ENCODE data around the gene CMSS1.

CMSS1 gene

DNA sequence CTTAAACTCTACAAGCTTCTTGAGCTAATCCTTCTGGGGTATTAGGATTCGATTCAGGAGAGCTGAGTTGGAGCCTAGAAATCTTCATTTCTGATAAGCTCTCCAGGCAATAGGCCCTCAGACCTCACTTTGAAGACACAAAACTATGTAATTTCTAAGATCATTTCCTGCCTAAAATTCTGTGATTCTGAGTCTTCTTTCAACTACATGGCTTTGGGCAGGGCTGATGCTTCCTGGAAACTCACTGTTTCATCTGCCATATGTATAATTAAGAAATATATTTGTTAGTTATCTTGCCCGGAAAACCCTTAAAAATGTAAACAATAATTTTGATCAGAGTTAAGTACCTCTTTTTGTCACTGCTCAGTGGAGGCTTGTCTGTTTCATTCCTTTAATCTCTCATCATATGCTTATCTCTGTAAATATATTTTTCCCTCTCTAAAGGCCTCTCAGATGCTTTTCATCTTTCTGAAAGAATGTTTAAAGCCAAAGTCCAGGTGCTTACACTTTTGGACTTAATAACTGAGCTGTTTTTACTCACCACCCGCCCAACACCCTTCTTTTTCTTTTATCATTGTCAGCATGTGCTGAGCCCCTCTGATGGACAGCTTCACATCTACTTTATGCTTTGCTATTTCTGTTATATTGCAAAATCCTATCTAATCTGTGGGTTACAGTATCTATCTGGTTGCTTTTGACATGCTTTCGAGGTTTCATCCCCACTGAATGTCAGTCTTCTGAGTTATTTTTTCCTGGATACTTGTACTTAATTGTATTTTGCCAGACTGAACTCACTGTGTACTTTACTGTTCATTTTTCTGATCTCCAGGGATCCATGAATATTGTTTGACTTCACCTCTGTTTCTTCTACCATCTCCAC, 258.4 kb downstream of the CMSS1 start:
- TF ChIP-seq, protein P1, sequence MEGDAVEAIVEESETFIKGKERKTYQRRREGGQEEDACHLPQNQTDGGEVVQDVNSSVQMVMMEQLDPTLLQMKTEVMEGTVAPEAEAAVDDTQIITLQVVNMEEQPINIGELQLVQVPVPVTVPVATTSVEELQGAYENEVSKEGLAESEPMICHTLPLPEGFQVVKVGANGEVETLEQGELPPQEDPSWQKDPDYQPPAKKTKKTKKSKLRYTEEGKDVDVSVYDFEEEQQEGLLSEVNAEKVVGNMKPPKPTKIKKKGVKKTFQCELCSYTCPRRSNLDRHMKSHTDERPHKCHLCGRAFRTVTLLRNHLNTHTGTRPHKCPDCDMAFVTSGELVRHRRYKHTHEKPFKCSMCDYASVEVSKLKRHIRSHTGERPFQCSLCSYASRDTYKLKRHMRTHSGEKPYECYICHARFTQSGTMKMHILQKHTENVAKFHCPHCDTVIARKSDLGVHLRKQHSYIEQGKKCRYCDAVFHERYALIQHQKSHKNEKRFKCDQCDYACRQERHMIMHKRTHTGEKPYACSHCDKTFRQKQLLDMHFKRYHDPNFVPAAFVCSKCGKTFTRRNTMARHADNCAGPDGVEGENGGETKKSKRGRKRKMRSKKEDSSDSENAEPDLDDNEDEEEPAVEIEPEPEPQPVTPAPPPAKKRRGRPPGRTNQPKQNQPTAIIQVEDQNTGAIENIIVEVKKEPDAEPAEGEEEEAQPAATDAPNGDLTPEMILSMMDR (IDR thresholded peaks at IDR 0.05; ENCODE audit: insufficient read depth, missing control alignments): no peak
- FAIRE-seq (no peak), DNase-seq (ENCODE audit: insufficient read length, low spot score) (no peak)

DNA sequence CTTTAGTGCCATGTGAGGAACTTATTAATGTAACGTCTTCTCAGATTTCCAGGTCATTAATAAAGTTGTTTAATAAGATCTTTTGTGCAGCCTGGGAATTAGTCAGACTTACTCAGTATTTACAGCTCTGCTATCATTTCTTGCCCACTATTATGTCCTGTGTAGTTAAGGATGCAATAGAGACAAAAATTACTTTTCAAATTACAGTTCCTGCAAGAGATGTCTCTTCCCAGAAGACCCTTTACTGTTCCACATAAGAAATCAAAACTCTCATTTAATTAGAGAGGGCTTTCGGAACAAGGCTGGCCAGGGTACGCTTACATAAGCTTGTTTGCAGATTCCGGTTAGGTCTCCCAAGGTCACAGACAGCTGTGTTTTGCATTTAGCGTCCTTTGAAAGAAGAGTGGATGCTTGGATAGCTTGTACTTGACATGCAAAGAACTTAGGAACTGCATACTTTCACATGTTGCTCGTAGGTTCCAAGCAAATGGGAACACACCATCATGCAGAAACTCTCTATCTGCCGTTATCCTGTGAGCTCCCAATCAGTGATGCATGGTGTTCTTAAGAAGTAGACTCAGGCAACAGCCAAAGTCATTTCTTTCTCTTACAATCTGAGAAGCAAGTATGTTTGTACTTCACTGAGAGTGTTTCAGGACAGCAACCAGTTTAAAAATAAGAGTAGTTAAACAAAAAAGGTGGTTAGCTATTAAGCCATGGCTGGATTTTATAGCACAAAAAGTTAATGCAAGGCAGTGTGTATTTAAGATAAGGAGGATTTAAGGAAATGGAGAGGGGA, 259.3 kb downstream of the CMSS1 start:
- TF ChIP-seq, protein P1 (IDR thresholded peaks at IDR 0.05; ENCODE audit: insufficient read depth, missing control alignments): no peak
- FAIRE-seq (no peak), DNase-seq (ENCODE audit: insufficient read length, low spot score) (no peak)

DNA sequence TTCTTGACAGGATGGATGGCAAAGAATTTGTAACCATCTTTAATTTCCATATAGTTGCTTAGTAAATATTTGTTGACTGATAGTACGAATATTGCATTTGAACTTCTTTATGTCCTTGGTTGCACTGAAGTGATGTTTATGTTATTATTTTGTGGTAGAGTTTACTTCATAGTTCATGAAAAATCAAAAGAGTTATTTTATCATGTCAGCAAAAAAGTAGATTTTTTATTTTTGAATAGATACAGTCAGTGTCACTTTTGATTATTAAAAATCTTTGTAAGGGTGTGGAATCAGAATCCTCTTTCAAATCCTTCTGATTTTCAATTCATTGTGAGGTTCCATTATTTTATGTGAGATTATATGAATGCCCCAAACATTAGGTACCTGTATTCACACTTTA, 261.7 kb downstream of the CMSS1 start:
- DNase-seq (ENCODE audit: insufficient read length, low spot score): no peak
- TF ChIP-seq, protein P1 (IDR thresholded peaks at IDR 0.05; ENCODE audit: insufficient read depth, missing control alignments): no peak
- FAIRE-seq: no peak

DNA sequence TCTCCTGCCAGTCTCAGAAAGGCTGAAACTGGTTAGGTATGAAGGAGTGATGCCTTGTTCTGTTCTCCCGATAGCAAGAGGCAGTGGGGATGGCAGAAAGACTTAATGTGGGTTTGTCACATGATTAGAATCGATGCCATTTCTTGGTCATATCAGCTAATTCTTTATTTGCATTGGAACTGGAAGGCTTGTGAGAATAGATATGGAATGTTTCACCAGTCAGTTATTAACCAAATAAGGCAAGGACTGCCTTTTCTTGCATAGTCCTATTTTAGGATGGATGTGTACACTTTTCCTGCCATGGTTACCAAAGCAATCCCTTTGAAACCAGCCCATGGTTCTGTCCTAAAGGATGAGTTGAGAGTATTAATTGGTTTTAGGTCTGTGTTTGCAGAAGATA, 262.9 kb downstream of the CMSS1 start:
- no peak for DNase-seq (ENCODE audit: insufficient read length, low spot score)
- no peak for FAIRE-seq
- TF ChIP-seq, protein P1 (IDR thresholded peaks at IDR 0.05; ENCODE audit: insufficient read depth, missing control alignments): no peak

DNA sequence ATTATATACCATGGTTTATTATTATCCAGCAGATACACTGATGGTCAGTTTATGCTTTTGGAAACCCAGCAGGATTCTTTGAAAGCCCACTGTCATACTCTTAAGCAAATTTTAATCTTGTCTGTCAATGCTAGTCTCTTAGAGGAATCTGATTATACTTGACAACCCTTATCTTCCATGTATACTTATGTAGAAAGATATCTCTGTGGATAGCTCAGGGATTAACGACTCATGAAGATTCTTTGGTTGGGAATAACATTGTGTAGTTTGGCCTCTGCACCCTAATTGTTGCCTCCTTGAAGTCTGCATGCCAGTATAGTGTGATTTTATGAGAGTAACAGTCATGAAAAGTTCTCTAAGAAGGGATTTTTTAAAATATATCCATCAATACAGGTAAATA, 263.6 kb downstream of the CMSS1 start:
- TF ChIP-seq, protein P1 (IDR thresholded peaks at IDR 0.05; ENCODE audit: insufficient read depth, missing control alignments): no peak
- no peak for DNase-seq (ENCODE audit: insufficient read length, low spot score)
- no peak for FAIRE-seq

DNA sequence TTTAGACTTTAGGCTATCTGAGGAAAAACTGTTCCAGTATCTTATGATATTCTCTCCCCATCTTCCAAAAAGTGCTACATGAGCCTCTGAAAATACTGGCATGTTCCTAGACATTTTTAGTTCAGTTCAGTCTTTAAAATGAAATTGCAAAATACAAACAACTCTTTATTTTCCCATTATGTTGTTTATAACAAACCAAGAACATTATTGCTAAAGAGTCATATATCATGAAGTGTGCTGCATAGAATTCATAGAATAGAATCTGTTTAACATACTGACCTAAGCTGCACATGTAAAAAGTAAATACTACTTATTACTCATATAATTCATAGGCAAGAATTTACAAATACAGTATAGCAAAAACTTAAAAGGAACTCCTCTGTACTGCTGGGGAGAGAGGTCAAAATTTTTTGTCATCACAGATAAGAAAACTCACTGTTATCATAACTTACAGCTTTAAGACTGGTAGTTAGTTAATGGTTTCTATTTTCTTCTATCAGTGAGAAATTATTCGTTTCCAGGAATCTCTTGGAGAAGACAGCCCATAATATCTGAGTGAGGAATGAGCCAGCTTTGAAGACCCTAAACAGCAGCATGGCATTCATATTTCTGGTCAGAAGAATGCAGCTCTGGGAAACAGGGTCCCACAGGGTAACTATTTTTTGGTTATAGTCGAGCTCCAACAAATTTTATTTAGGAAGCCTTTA, 264.5 kb downstream of the CMSS1 start:
- TF ChIP-seq, protein P1 (IDR thresholded peaks at IDR 0.05; ENCODE audit: insufficient read depth, missing control alignments): no peak
- FAIRE-seq (no peak), DNase-seq (ENCODE audit: insufficient read length, low spot score) (no peak)

Data from D721Med (cell line).